H1 (cell line): ENCODE data around the gene SLK. TPM values are rescaled to one million over a fixed set of nuclear protein-coding genes. Genes with fewer than 3 reads are reported as not detected.

Source experiments
- CTCF ChIA-PET: fragments of 300-600 bp; sonication (Branson Sonifier 250); formaldehyde crosslinking; loops from one replicate; lab custom pipeline; 2021; ENCODE audit not compliant: partially characterized antibody; lab: Charles Lee
- POLR2A ChIA-PET: fragments of 300-600 bp; sonication (Branson Sonifier 250); formaldehyde crosslinking; loops from one replicate; lab custom pipeline; 2021; ENCODE audit warnings: inconsistent platforms; ENCODE audit not compliant: partially characterized antibody; lab: Charles Lee
- DNase-seq, 2 experiments: peaks; one replicate each; pipeline versions ENCODE4 v3.0.0 to v3.0.0-alpha.2; 2010 to 2022; ENCODE audit warnings: low spot score in 2 of 2, low read depth in 1 of 2, mixed read lengths in 1 of 2
- FAIRE-seq: peaks from 2 replicates; lab custom pipeline; 2011; peaks lifted over from hg19 to GRCh38; lab: Jason Lieb, UNC
- H2AFZ ChIP-seq: 2 replicates; pipeline ENCODE4 v1.8.1; 2012; ENCODE audit warnings: low read length, inconsistent platforms
- H2AK5ac ChIP-seq: 2 replicates; pipeline ENCODE4 v1.6.1; 2013; ENCODE audit warnings: low read depth, low read length
- H2BK120ac ChIP-seq: replicated peaks from 2 replicates; pipeline ENCODE3; 2013; ENCODE audit warnings: low read depth, low read length, inconsistent platforms
- H2BK12ac ChIP-seq: 2 replicates; pipeline ENCODE4 v1.6.1; 2013; ENCODE audit warnings: low read depth, low read length
- H2BK15ac ChIP-seq: 2 replicates; pipeline ENCODE4 v1.6.1; 2013; ENCODE audit warnings: low read length
- H2BK20ac ChIP-seq: 2 replicates; pipeline ENCODE4 v1.6.1; 2013; ENCODE audit warnings: low read length
- H2BK5ac ChIP-seq: 2 replicates; pipeline ENCODE4 v1.6.1; 2013; ENCODE audit warnings: low read depth, low read length
- H3K14ac ChIP-seq: 2 replicates; pipeline ENCODE4 v1.6.1; 2013; ENCODE audit warnings: inconsistent platforms; ENCODE audit not compliant: insufficient read length
- H3K18ac ChIP-seq: 2 replicates; pipeline ENCODE4 v1.6.1; 2013; ENCODE audit warnings: low read length; ENCODE audit errors: extremely low read depth
- H3K23ac ChIP-seq: 2 replicates; pipeline ENCODE4 v1.6.1; 2013; ENCODE audit warnings: inconsistent platforms; ENCODE audit not compliant: insufficient read length
- H3K23me2 ChIP-seq: 2 replicates; pipeline ENCODE4 v1.6.1; 2013; ENCODE audit warnings: low read depth, low read length
- H3K27ac ChIP-seq: 2 replicates; pipeline ENCODE4 v1.6.1; 2011; ENCODE audit warnings: low read depth, low read length, inconsistent platforms
- H3K27me3 ChIP-seq, 4 experiments: replicated peaks in 1 of 4; 1 replicate in 1 of 4; 2 replicates in 3 of 4; pipeline versions ENCODE4 v1.6.1 to v1.8.1; 2011 to 2013; ENCODE audit warnings: low read length in 3 of 4, mild to moderate bottlenecking in 3 of 4, inconsistent platforms in 2 of 4, mixed read lengths in 2 of 4, moderate library complexity in 1 of 4; ENCODE audit not compliant: control insufficient read depth in 3 of 4, insufficient read depth in 3 of 4; ENCODE audit errors: extremely low read depth in 1 of 4
- H3K36me3 ChIP-seq, 4 experiments: 2 replicates each; pipeline versions ENCODE4 v1.6.1 to v1.8.1; 2011 to 2013; ENCODE audit warnings: mild to moderate bottlenecking in 4 of 4, low read length in 3 of 4, moderate library complexity in 2 of 4, control low read depth in 1 of 4, inconsistent platforms in 1 of 4; ENCODE audit not compliant: insufficient read depth in 4 of 4, control insufficient read depth in 2 of 4
- H3K4ac ChIP-seq: replicated peaks from 2 replicates; pipeline ENCODE3; 2013; ENCODE audit warnings: low read length, low read depth, mixed read lengths, inconsistent platforms; ENCODE audit not compliant: insufficient read length
- H3K4me1 ChIP-seq, 4 experiments: replicated peaks in 1 of 4; 1 replicate in 1 of 4; 2 replicates in 3 of 4; pipeline versions ENCODE4 v1.6.1 to v1.8.1; 2011 to 2013; ENCODE audit warnings: low read length in 3 of 4, inconsistent platforms in 2 of 4, mixed read lengths in 1 of 4; ENCODE audit not compliant: insufficient read depth in 4 of 4, control insufficient read depth in 3 of 4
- H3K4me2 ChIP-seq, 2 experiments: 2 replicates each; pipeline versions ENCODE4 v1.6.1 to v1.8.1; 2011 to 2013; ENCODE audit warnings: low read depth in 2 of 2, low read length in 2 of 2, control low read depth in 1 of 2, inconsistent platforms in 1 of 2, mild to moderate bottlenecking in 1 of 2; ENCODE audit not compliant: insufficient read depth in 1 of 2
- H3K4me3 ChIP-seq, 4 experiments: fragments of 200-600, 300-600 bp in 1 of 4; sonication (generic), shearing (Covaris generic), sonication (Bioruptor Twin) in 1 of 4; 2 replicates each; pipeline versions ENCODE4 v1.5.1 to v1.8.1; 2011 to 2016; ENCODE audit warnings: low read length in 4 of 4, low read depth in 3 of 4, control low read depth in 2 of 4, inconsistent platforms in 2 of 4, mild to moderate bottlenecking in 2 of 4, mixed read lengths in 1 of 4, moderate library complexity in 1 of 4; ENCODE audit not compliant: insufficient read depth in 2 of 4; ENCODE audit errors: extremely low read depth in 1 of 4
- H3K56ac ChIP-seq: replicated peaks from 2 replicates; pipeline ENCODE3; 2013; ENCODE audit warnings: low read depth, mild to moderate bottlenecking, mixed read lengths, low read length, inconsistent platforms; ENCODE audit not compliant: insufficient read length
- H3K79me1 ChIP-seq: 2 replicates; pipeline ENCODE4 v1.6.1; 2013; ENCODE audit warnings: low read depth, low read length, control low read depth
- H3K79me2 ChIP-seq, 2 experiments: 2 replicates each; pipeline versions ENCODE4 v1.6.1 to v1.8.1; 2012 to 2013; ENCODE audit warnings: low read length in 2 of 2, mild to moderate bottlenecking in 2 of 2, inconsistent platforms in 1 of 2; ENCODE audit not compliant: insufficient read depth in 2 of 2, control insufficient read depth in 1 of 2
- H3K9ac ChIP-seq, 4 experiments: replicated peaks in 1 of 4; 1 replicate in 1 of 4; 2 replicates in 3 of 4; pipeline versions ENCODE4 v1.6.1 to v1.8.1; 2011 to 2013; ENCODE audit warnings: low read depth in 3 of 4, low read length in 3 of 4, control low read depth in 2 of 4, mild to moderate bottlenecking in 2 of 4, moderate library complexity in 2 of 4, inconsistent platforms in 1 of 4; ENCODE audit errors: extremely low read depth in 1 of 4
- H3K9me3 ChIP-seq, 2 experiments: 2 replicates each; pipeline versions ENCODE4 v1.6.1 to v1.8.1; 2012 to 2013; ENCODE audit warnings: mild to moderate bottlenecking in 2 of 2, moderate library complexity in 2 of 2, control low read depth in 1 of 2, inconsistent platforms in 1 of 2, low read depth in 1 of 2, low read length in 1 of 2, mixed read lengths in 1 of 2; ENCODE audit not compliant: insufficient read depth in 2 of 2
- H4K20me1 ChIP-seq, 2 experiments: replicated peaks in 1 of 2; 2 replicates each; pipeline versions ENCODE3 to v1.8.1; 2011 to 2013; ENCODE audit warnings: inconsistent platforms in 2 of 2, low read length in 2 of 2, mild to moderate bottlenecking in 1 of 2; ENCODE audit not compliant: insufficient read depth in 2 of 2, control insufficient read depth in 1 of 2
- H4K5ac ChIP-seq: 2 replicates; pipeline ENCODE4 v1.6.1; 2013; ENCODE audit warnings: low read length, low read depth, mixed read lengths, inconsistent platforms; ENCODE audit not compliant: insufficient read length
- H4K8ac ChIP-seq: 2 replicates; pipeline ENCODE4 v1.8.0; 2013; ENCODE audit warnings: mild to moderate bottlenecking, moderate library complexity, low read length, inconsistent platforms; ENCODE audit not compliant: insufficient read depth; ENCODE audit errors: extremely low read depth
- H4K91ac ChIP-seq: replicated peaks from 2 replicates; pipeline ENCODE3; 2013; ENCODE audit warnings: low read length, mixed read lengths, inconsistent platforms; ENCODE audit not compliant: insufficient read length
- BACH1 ChIP-seq: IDR thresholded peaks from 2 replicates; pipeline ENCODE4 v1.6.1; 2012; ENCODE audit warnings: low read length, improper control_type of control experiment
- EGR1 ChIP-seq: IDR thresholded peaks from 2 replicates; pipeline ENCODE4 v1.6.1; 2011; ENCODE audit warnings: low read depth, low read length, borderline replicate concordance
- FOSL1 ChIP-seq: IDR thresholded peaks from 2 replicates; pipeline ENCODE4 v1.6.1; 2011; ENCODE audit warnings: mild to moderate bottlenecking, low read depth, low read length, moderate library complexity; ENCODE audit not compliant: insufficient read depth
- GTF2F1 ChIP-seq: IDR thresholded peaks from 2 replicates; pipeline ENCODE4 v1.6.1; 2012; ENCODE audit warnings: low read depth, low read length, improper control_type of control experiment, borderline replicate concordance
- HDAC6 ChIP-seq: IDR thresholded peaks from one replicate; pipeline ENCODE4 v1.7.1; 2012; ENCODE audit warnings: low read depth, mild to moderate bottlenecking, inconsistent platforms, low read length, moderate library complexity
- JUND ChIP-seq: IDR thresholded peaks from 2 replicates; pipeline ENCODE4 v1.6.1; 2011; ENCODE audit warnings: mild to moderate bottlenecking, improper control_type of control experiment, low read length
- MAFK ChIP-seq: IDR thresholded peaks from 2 replicates; pipeline ENCODE4 v1.6.1; 2012; ENCODE audit warnings: low read depth, mild to moderate bottlenecking, improper control_type of control experiment, low read length
- RNF2 ChIP-seq: fragments of 200-900, 300-1000 bp; sonication (generic); IDR thresholded peaks from 2 replicates; pipeline ENCODE4 v1.7.1; 2016; ENCODE audit warnings: borderline replicate concordance, low read depth, mild to moderate bottlenecking, antibody characterized with exemption, low read length; ENCODE audit not compliant: poor library complexity, severe bottlenecking; ENCODE audit errors: missing control alignments
- SIRT6 ChIP-seq: IDR thresholded peaks from one replicate; pipeline ENCODE4 v1.7.1; 2012; ENCODE audit warnings: low read length, inconsistent platforms
- SP1 ChIP-seq: IDR thresholded peaks from 2 replicates; pipeline ENCODE4 v1.6.1; 2011; ENCODE audit warnings: low read depth, low read length
- SP2 ChIP-seq: IDR thresholded peaks from 2 replicates; pipeline ENCODE4 v1.6.1; 2012; ENCODE audit warnings: mild to moderate bottlenecking, low read length, inconsistent platforms
- TCF12 ChIP-seq: IDR thresholded peaks from 2 replicates; pipeline ENCODE4 v1.6.1; 2011; ENCODE audit warnings: low read depth, mild to moderate bottlenecking, low read length
- TEAD4 ChIP-seq: IDR thresholded peaks from 2 replicates; pipeline ENCODE4 v1.6.1; 2012; ENCODE audit warnings: low read depth, low read length, inconsistent platforms, mixed read lengths
- YY1 ChIP-seq: IDR thresholded peaks from 2 replicates; pipeline ENCODE4 v1.6.1; 2011; ENCODE audit warnings: low read depth, mild to moderate bottlenecking, low read length
- WGBS, 2 experiments: shearing (Covaris generic) in 1 of 2; methylation state at CpG; one replicate each; pipeline versions ENCODE4 v1.1.6 to v1.1.7; 2013 to 2015; ENCODE audit warnings: low lambda C conversion rate in 2 of 2, mixed read lengths in 2 of 2, inconsistent platforms in 1 of 2, low coverage in 1 of 2, missing lambda C conversion rate in 1 of 2; ENCODE audit not compliant: insufficient replicate concordance in 2 of 2, insufficient coverage in 1 of 2, insufficient read length in 1 of 2; ENCODE audit errors: extremely low coverage in 1 of 2, missing lambda C conversion rate in 1 of 2; 5-methylcytosine and 5-hydroxymethylcytosine counted together
- polyA plus RNA-seq, 7 experiments: library from polyadenylated mRNA; depleted of rRNA in 3 of 7; stranded (reverse) in 5 of 7; unstranded in 2 of 7; fragments of >200 nt in 5 of 7; fragments of 200-250 nt in 2 of 7; gene quantifications; 1 replicate in 5 of 7; 2 replicates in 1 of 7; 4 replicates in 1 of 7; pipeline versions ENCODE4 v1.2.1 to v1.2.3, GENCODE V29; 2011 to 2013; ENCODE audit warnings: missing spikeins in 2 of 7, mixed read lengths in 2 of 7
- total RNA-seq: library from RNA; stranded (reverse); fragmentation: NEBNext Ultra II Directional; extraction: Animal tissue kit (Norgen Biotek cat#: 25700); gene quantifications from 2 replicates; pipeline ENCODE4 v1.2.1, GENCODE V29; 2021

The SLK gene
- total and polyA plus RNA-seq, 2 of the 8 experiments (the other 6 are each of a cell fraction or from before 2014, with no cell fraction given): 2.7 to 18.3 TPM

DNA sequence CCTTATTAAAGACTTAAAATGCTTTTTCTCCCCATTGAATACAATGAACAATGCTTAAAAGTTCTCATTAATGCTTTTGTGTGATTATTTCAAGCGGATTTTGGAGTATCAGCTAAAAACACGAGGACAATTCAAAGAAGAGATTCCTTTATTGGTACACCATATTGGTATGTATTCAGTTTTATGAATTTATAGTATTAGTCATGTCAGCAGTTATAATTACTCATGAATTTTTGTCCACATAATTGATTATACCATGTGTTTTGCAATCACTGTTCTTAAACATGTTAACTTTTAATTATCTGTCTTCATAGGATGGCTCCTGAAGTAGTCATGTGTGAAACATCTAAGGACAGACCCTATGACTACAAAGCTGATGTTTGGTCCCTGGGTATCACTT is 31.9 kb downstream of the SLK start:
- FAIRE-seq (no peak), DNase-seq (no peak)
- 88% methylated on average over 2 of the region's 2 CpGs; no CpG with 5 or more reads in 1 of the 2 experiments for WGBS, 2 experiments
- Histone ChIP-seq H3K23ac (no peak overlapping the region), H4K20me1 (no peaks in the 10 kb centered on the region), H2BK12ac (no peak overlapping the region), H3K9me3 (no peaks in the 10 kb centered on the region), H2BK5ac (no peak overlapping the region), H3K27ac (no peak overlapping the region), H4K8ac (no peak overlapping the region), H4K5ac (no peak overlapping the region), H2BK20ac (no peak overlapping the region), H3K14ac (no peak overlapping the region), H3K23me2 (no peaks in the 10 kb centered on the region), H3K4ac (no peak overlapping the region), H3K79me1 (no peaks in the 10 kb centered on the region), H3K56ac (no peak overlapping the region), H3K4me3 (no peak overlapping the region), H3K9ac (no peak overlapping the region), H2BK15ac (no peak overlapping the region), H2BK120ac (no peak overlapping the region), H3K4me2 (no peak overlapping the region), H3K18ac (no peak overlapping the region), H3K27me3 (no peaks in the 10 kb centered on the region), H3K79me2 (no peaks in the 10 kb centered on the region), H3K36me3 (peaks cover 2 to 15% (median 5%) of the 10 kb centered on the region in 4 experiments; a peak in 2 of 8 replicates), H2AK5ac (no peak overlapping the region), H4K91ac (no peak overlapping the region), H3K4me1 (no peaks in the 10 kb centered on the region), H2AFZ (no peak overlapping the region)
- TF ChIP-seq TCF12 (no peak), SP2 (no peak), RNF2 (no peak), YY1 (no peak), EGR1 (no peak), MAFK (no peak), SP1 (no peak), SIRT6 (no peak), JUND (no peak), BACH1 (no peak), HDAC6 (no peak), TEAD4 (no peak), FOSL1 (no peak), GTF2F1 (no peak)
- ChIA-PET POLR2A (no interaction called here), CTCF (interaction anchor here (1.4 kb wide), 1 partner anchor 109 kb away, joined by 5 read pairs; no protein-coding TSS in a partner anchor)
